Muscle layer of colon (tissue), 2 donors: Measurements from ENCODE around the gene SLC48A1.

ENCODE experiments used
- H3K27ac ChIP-seq: one replicate; pipeline ENCODE4 v1.7.0; 2013; ENCODE audit warnings: low read depth, mild to moderate bottlenecking, low read length, moderate library complexity
- H3K27me3 ChIP-seq, 2 donors: one replicate each; pipeline ENCODE4 v1.7.0; 2013; ENCODE audit warnings: low read length in 2 of 2, mild to moderate bottlenecking in 2 of 2; ENCODE audit not compliant: insufficient read depth in 2 of 2, control insufficient read depth in 1 of 2
- H3K36me3 ChIP-seq: one replicate; pipeline ENCODE4 v1.7.0; 2013; ENCODE audit warnings: mild to moderate bottlenecking, low read length; ENCODE audit not compliant: insufficient read depth
- H3K4me1 ChIP-seq: one replicate; pipeline ENCODE4 v1.7.0; 2013; ENCODE audit warnings: mild to moderate bottlenecking, low read length; ENCODE audit not compliant: insufficient read depth
- H3K4me3 ChIP-seq, 2 donors: one replicate each; pipeline ENCODE4 v1.7.0; 2013; ENCODE audit warnings: low read length in 2 of 2, low read depth in 1 of 2, mild to moderate bottlenecking in 1 of 2, moderate library complexity in 1 of 2
- H3K9ac ChIP-seq: one replicate; pipeline ENCODE4 v1.7.0; 2013; ENCODE audit warnings: low read length
- H3K9me3 ChIP-seq: one replicate; pipeline ENCODE4 v1.7.0; 2013; ENCODE audit warnings: mild to moderate bottlenecking, low read length
- donor health status: abdominal sarcoma.
- donor health status: Adenocarcinoma of cecum.

SLC48A1 gene

GRCh38 chr12:47752552-47752951, 20.5 kb upstream of the SLC48A1 start:
- H3K9ac ChIP-seq, result no peak overlapping the region
- no peak overlapping the region for H3K27ac ChIP-seq
- H3K9me3 ChIP-seq, result no peaks in the 10 kb centered on the region
- H3K4me1 ChIP-seq, result peaks cover 28% of the 10 kb centered on the region
- H3K27me3 ChIP-seq, result no peaks in the 10 kb centered on the region
- H3K4me3 ChIP-seq, result no peak overlapping the region
- H3K36me3 ChIP-seq, result no peaks in the 10 kb centered on the region

DNA sequence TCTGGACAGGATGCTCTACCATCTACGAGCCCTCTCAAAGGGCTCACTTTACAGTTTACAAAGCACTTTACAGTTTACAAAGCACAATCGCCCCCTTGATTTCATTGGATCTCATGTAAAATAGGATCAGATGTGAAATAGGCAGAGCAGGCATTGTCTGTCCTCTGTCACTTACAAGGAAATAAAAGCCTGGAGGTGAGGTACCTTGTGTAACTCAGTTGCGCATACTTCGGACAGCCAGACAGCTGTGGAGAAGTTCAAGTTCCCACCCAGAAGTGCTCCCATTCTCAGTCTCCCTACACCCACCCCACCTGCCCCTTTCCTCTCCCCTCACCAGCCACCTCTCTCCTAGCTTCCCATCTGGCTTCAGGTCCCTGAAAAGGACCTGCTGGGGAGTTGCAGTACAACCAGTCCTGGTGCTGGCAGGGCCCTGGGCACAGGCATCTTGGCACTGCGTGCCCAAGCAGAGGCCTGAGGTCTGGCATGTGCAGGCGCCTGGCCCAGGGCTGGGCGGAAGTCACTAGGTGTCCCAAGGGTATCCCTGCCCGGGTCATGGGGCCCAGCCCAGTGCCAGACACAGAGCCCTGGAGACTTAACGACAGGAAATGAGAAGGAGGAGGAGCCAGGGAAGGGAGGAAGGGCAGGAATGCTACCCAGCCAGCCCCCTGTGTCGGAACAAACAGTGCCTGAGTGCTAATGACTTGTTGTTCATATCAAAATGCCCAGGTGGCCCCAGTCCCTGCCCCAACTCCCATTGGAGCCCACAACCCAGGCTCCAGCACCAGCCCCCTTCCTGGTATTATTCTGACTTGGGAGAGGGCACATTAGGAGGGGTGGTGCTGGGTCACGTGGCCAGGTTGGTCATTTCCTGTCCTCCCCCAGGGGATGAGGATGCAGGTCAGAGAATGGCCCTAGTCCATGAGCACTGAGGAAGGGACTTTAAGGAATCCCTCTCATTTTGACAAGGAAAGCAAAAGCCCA, 19.7 kb upstream of the SLC48A1 start:
- Histone ChIP-seq H3K9me3 (no peaks in the 10 kb centered on the region), H3K36me3 (no peaks in the 10 kb centered on the region), H3K27ac (no peak overlapping the region), H3K9ac (no peak overlapping the region), H3K4me3 (no peak overlapping the region), H3K4me1 (peaks cover 35% of the 10 kb centered on the region), H3K27me3 (no peaks in the 10 kb centered on the region)

DNA sequence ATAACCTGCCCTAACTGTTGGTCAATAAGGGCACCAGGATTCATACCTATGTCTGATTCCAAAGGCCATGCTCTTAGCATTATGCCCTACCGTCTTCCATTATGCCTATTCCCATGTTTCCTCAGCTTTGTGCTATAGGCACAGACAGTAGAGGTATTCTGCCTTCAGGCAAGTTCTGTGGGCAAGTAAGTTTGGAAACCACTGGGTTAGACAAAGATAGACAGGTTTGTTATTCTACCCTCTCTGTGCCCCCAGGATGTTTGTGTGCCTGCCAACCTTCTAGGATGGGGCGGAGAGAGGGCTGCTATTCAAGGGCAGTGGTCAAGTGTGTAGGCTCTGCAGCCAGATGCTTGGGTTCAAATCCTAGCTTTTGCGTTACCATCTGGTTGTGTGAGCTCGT, 18.9 kb upstream of the SLC48A1 start:
- Histone ChIP-seq H3K9ac (no peak overlapping the region), H3K4me1 (peaks cover 38% of the 10 kb centered on the region), H3K4me3 (no peak overlapping the region), H3K9me3 (no peaks in the 10 kb centered on the region), H3K27me3 (no peaks in the 10 kb centered on the region), H3K27ac (no peak overlapping the region), H3K36me3 (no peaks in the 10 kb centered on the region)

DNA sequence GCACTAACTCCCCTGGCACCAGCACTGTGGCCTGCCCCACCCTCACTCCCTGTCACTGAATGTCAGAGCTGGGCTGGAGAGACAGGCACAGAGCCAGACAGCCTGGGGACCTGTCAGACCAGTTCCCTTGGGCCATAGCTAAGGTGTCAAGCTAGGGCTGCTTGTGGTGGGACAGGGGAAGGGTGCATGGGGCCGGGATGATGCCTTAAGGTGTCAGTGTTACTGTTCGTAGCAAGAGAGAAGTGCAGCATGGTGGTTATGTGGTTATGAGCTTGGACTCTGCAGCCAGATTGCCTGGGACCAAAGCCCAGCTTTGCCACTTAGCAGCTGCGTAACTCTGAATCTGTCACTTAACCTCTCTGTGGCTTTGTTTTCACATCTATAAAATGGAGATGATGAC, 18.2 kb upstream of the SLC48A1 start:
- H3K9ac ChIP-seq, result no peak overlapping the region
- H3K4me3 ChIP-seq, result no peak overlapping the region
- H3K9me3 ChIP-seq, result no peaks in the 10 kb centered on the region
- H3K27ac ChIP-seq, result no peak overlapping the region
- no peaks in the 10 kb centered on the region for H3K36me3 ChIP-seq
- H3K4me1 ChIP-seq, result peaks cover 42% of the 10 kb centered on the region
- H3K27me3 ChIP-seq, result no peaks in the 10 kb centered on the region

GRCh38 chr12:47755655-47756562, 17.1 kb upstream of the SLC48A1 start:
- Histone ChIP-seq H3K9me3 (no peaks in the 10 kb centered on the region), H3K27me3 (no peaks in the 10 kb centered on the region), H3K4me1 (peaks cover 45% of the 10 kb centered on the region), H3K27ac (no peak overlapping the region), H3K4me3 (no peak overlapping the region), H3K9ac (no peak overlapping the region), H3K36me3 (no peaks in the 10 kb centered on the region)

GRCh38 chr12:47757364-47757839, 15.6 kb upstream of the SLC48A1 start:
- Histone ChIP-seq H3K27ac (no peak overlapping the region), H3K9ac (no peak overlapping the region), H3K27me3 (no peaks in the 10 kb centered on the region), H3K9me3 (no peaks in the 10 kb centered on the region), H3K36me3 (no peaks in the 10 kb centered on the region), H3K4me1 (peaks cover 45% of the 10 kb centered on the region), H3K4me3 (peak overlapping the region in 1 of 2 donors; percentile 81)

DNA sequence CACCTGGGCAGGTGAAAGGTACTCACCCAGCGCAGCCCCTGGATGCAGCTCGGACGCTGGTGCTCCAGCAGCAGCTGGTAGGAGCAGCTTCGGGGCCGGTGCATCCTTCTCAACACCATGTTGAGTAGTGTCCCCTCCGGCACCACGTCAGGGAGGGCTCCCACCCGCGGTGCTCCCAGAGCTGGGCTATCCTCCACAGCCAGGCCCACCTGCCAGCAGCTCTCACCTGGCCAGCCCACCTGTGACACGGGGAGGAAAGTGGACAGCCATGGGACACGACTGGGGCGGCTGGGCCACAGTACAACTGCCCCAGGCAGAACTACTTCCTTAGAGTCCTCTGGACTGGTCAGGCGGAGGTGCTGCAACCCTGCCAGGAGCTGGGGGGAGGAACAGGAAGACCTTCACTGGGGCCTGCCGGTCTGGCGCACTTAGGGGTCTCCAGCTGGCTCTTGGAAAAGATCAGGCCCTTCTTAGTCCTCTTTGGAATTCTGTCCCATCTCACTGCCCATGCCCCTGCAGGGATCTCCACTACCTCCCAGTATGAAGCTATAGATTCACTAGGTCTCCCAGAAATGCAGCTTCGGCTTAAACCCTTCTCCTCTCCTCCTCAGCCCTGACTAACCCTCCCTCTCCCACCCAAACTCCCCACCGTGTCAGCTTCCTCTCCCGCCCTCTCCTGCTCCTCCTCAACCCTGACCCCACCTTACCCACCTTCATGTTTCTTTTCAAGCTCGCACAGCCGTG, 15.0 kb upstream of the SLC48A1 start:
- no peaks in the 10 kb centered on the region for H3K9me3 ChIP-seq
- peak overlapping the region; percentile 66 for H3K27ac ChIP-seq

DNA sequence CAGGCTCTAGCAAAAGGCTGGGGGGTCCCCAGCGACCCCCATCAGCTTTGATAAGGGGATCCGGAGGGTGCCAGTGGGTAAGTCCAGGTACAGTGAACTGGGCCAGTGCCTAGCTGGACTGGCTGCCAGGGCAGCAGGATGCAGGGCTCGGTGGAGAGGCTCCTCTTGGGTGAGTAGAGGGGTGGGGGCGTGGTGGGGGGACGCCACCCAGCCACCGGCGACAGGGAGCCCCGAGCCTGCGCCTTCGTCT, 14.5 kb upstream of the SLC48A1 start:
- Histone ChIP-seq H3K9me3 (no peaks in the 10 kb centered on the region), H3K4me1 (peaks cover 40% of the 10 kb centered on the region), H3K27me3 (no peaks in the 10 kb centered on the region), H3K36me3 (no peaks in the 10 kb centered on the region), H3K9ac (peak overlapping the region; percentile 53), H3K27ac (peak overlapping the region; percentile 66), H3K4me3 (peak overlapping the region; percentile 67 to 81)

More for the DNA sequence above, 15.0 kb upstream of the SLC48A1 start:
- Histone ChIP-seq H3K27me3 (no peaks in the 10 kb centered on the region), H3K4me3 (peak overlapping the region; percentile 67 to 81), H3K36me3 (no peaks in the 10 kb centered on the region), H3K4me1 (peaks cover 45% of the 10 kb centered on the region), H3K9ac (peak overlapping the region; percentile 53)

DNA sequence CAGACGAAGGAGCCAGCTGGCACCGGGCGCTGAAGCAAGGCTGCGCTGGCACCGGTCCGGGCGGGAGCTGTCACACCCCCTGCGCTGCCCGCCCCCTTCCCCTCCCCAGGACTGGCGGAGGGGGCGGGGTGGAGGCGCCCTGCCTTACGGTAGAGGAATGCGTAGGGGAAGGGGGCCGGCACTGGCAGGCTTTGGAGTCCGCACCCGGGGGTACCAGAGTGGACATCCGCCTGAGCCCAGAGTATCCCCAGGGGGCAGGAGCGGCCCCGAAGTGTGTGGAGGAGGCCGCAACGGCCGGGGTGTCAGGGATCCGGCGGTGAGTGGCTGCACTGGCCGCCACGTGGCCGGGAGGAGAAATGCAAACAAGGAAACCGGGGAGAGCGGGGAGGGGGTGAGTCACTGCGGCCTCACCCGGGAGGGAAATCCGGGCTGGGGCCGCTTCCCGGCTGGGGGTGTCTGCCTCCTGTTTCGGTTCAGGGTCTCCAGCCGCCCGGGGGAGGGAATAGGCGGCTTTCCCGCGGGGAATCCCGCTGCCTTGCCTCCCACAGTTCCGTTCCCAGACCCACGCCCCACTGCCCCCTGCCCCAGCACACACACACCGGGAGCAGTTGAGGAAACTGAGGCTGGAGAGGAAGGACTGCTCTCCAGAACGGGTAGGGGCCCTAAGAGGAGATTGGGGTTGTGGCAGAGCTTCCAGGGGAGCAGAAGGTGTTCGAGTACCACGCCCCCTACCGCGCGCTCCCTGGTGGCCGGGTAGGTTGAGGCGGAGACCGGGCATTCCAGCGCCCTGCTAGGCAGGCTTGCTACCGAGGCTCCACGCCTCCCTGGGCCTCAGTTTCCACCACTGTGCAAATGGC, 14.0 kb upstream of the SLC48A1 start, which contains the start of gene RAPGEF3:
TSS of gene RAPGEF3 (minus strand) at position 47 of the 857 bp plus-strand sequence. CDS start 324 bp downstream, outside the sequence.
- H3K27me3 ChIP-seq, result no peaks in the 10 kb centered on the region
- peak within 1 kb of the TSS; percentile 67 to 81 for H3K4me3 ChIP-seq
- H3K9ac ChIP-seq, result peak within 1 kb of the TSS; percentile 53
- H3K4me1 ChIP-seq, result peaks cover 37% of the 10 kb centered on the region
- peak within 1 kb of the TSS; percentile 66 for H3K27ac ChIP-seq
- no peaks in the 10 kb centered on the region for H3K9me3 ChIP-seq
- H3K36me3 ChIP-seq, result no peaks in the 10 kb centered on the region

GRCh38 chr12:47762850-47763465, 10.1 kb upstream of the SLC48A1 start:
- Histone ChIP-seq H3K9ac (no peak overlapping the region), H3K27me3 (no peaks in the 10 kb centered on the region), H3K9me3 (no peaks in the 10 kb centered on the region), H3K27ac (no peak overlapping the region), H3K4me1 (peaks cover 32% of the 10 kb centered on the region), H3K36me3 (no peaks in the 10 kb centered on the region), H3K4me3 (no peak overlapping the region)
